ENCODE data around the gene CXorf38. TPM values are rescaled to one million over a fixed set of nuclear protein-coding genes. Genes with fewer than 3 reads are reported as not detected.

CXorf38 gene
- total RNA-seq, 6 experiments from 2014 or later: 10.6 to 11.6 (median 11.2) TPM

GRCh38 chrX:40632199-40632598 lies 15.2 kb downstream of the CXorf38 start:
- peaks cover 32% of the 10 kb centered on the region for H3K36me3 Mint-ChIP-seq (ENCODE audit: low read depth)
- H3K27me3 Mint-ChIP-seq (ENCODE audit: insufficient read depth): no peaks in the 10 kb centered on the region

DNA sequence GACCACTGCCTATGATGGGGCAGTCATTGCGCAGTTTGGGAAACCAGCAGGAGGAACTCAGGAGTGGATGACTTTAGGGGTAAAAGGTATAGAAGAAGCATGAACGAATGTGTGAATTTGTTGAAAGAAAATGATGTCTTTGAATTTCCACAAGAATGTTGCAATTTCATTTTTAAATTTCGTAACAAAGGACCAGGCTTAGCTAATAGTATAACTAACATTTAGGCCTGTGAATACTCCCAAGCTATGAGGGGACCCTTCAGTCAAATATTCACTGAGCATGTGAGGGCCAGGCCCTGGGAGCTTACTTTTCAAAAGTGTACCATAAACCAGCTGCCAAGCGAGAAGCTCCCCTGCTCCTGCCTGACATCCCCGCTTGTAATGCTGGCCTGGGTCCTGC lies 18.9 kb downstream of the CXorf38 start:
- peaks cover 13% of the 10 kb centered on the region for H3K36me3 Mint-ChIP-seq (ENCODE audit: low read depth)
- TF ChIP-seq CTCF (IDR thresholded peaks at IDR 0.05): no peak
- DNase-seq: no peak
- H3K27ac Mint-ChIP-seq: no peak overlapping the region
- H3K4me3 Mint-ChIP-seq: no peak overlapping the region
- no peaks in the 10 kb centered on the region for H3K27me3 Mint-ChIP-seq (ENCODE audit: insufficient read depth)
- H3K4me1 Mint-ChIP-seq (ENCODE audit: low read depth): no peaks in the 10 kb centered on the region
- no peaks in the 10 kb centered on the region for H3K9me3 Mint-ChIP-seq

More at GRCh38 chrX:40632199-40632598, 15.2 kb downstream of the CXorf38 start:
- H3K9me3 Mint-ChIP-seq: no peaks in the 10 kb centered on the region
- H3K4me1 Mint-ChIP-seq (ENCODE audit: low read depth): no peaks in the 10 kb centered on the region
- DNase-seq: no peak
- no peak overlapping the region for H3K4me3 Mint-ChIP-seq
- TF ChIP-seq CTCF (IDR thresholded peaks at IDR 0.05): no peak
- no peak overlapping the region for H3K27ac Mint-ChIP-seq

GRCh38 chrX:40625294-40625693 lies 22.1 kb downstream of the CXorf38 start:
- Mint-ChIP-seq H3K27me3 (ENCODE audit: insufficient read depth) (no peaks in the 10 kb centered on the region), H3K4me3 (no peak overlapping the region), H3K36me3 (ENCODE audit: low read depth) (no peaks in the 10 kb centered on the region), H3K4me1 (ENCODE audit: low read depth) (no peaks in the 10 kb centered on the region), H3K27ac (no peak overlapping the region), H3K9me3 (no peaks in the 10 kb centered on the region)
- no peak for TF ChIP-seq CTCF (IDR thresholded peaks at IDR 0.05)
- no peak for DNase-seq

DNA sequence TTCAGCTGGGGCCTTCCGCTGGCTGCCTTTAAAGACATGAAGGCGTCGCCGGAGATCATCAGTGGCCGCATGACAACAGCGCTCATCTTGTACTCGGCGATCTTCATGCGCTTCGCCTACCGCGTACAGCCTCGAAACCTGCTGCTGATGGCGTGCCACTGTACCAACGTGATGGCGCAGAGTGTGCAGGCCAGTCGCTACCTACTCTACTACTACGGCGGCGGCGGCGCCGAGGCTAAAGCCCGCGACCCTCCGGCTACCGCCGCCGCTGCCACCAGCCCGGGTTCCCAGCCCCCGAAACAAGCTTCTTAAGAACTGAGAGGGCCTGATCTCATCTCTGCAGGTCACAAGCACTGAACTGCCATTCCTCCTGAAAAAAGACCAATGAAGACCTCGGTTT lies 23.7 kb downstream of the CXorf38 start:
- no peak for DNase-seq
- Mint-ChIP-seq H3K36me3 (ENCODE audit: low read depth) (no peaks in the 10 kb centered on the region), H3K27me3 (ENCODE audit: insufficient read depth) (no peaks in the 10 kb centered on the region), H3K27ac (no peak overlapping the region), H3K9me3 (no peaks in the 10 kb centered on the region), H3K4me3 (no peak overlapping the region), H3K4me1 (ENCODE audit: low read depth) (no peaks in the 10 kb centered on the region)
- no peak for TF ChIP-seq CTCF (IDR thresholded peaks at IDR 0.05)

DNA sequence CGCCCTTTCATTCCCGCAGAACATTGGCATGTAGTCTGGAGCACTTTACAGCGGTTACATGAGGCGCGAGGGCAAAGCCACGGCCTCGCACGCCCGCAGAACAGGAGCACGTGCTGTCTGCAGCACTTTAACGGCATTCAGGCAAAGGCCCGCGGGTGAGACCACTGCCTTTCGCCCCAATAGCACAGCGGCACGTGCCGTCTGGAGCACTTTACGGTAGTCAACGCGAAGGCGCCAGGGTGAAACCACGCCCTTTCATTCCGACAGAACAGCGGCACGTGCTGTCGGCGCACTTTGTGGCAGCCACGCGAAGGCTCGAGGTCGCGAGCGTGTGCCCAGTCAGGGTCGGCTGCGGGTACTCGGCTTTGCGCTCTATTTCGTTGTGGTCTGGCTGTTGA lies 24.2 kb downstream of the CXorf38 start, which contains the start of gene MPC1L:
MPC1L (plus strand) TSS at position 290 of the 398 bp plus-strand sequence. CDS start 138 bp downstream, outside the sequence.
- H3K36me3 Mint-ChIP-seq (ENCODE audit: low read depth): no peaks in the 10 kb centered on the region
- no peaks in the 10 kb centered on the region for H3K4me1 Mint-ChIP-seq (ENCODE audit: low read depth)
- no peaks in the 10 kb centered on the region for H3K27me3 Mint-ChIP-seq (ENCODE audit: insufficient read depth)
- DNase-seq: no peak
- TF ChIP-seq CTCF (IDR thresholded peaks at IDR 0.05): no peak
- H3K27ac Mint-ChIP-seq: no peak within 1 kb of the TSS
- H3K4me3 Mint-ChIP-seq: no peak within 1 kb of the TSS
- no peaks in the 10 kb centered on the region for H3K9me3 Mint-ChIP-seq

Data from HFFc6 (cell line).